Ammon's horn (tissue), 1 donor: ENCODE data around the gene RBM44.
"Not testable (repeated sequence)": the region's sequence is repeated elsewhere in the genome, so short reads cannot be mapped to it uniquely, and the experiment has no call there.

Source experiments
- DNase-seq: peaks from one replicate; pipeline ENCODE4 v3.0.0-alpha.2; 2016; ENCODE audit warnings: low spot score

The RBM44 gene

GRCh38 chr2:237782181-237782580, 16.4 kb upstream of the RBM44 start:
- DNase-seq, result no peak

- DNase-seq, result not testable (repeated sequence)
These were observed 14.9 kb upstream of the RBM44 start for GRCh38 chr2:237783678-237784077.

GRCh38 chr2:237786936-237787335, 11.6 kb upstream of the RBM44 start:
- no peak for DNase-seq

GRCh38 chr2:237790353-237790752, 8.2 kb upstream of the RBM44 start:
- no peak for DNase-seq

GRCh38 chr2:237791977-237792727, 6.4 kb upstream of the RBM44 start:
- no peak for DNase-seq

GRCh38 chr2:237797253-237797652, 1.3 kb upstream of the RBM44 start:
- DNase-seq, result no peak

GRCh38 chr2:237799060-237799428, 465 bp downstream of the RBM44 start:
- DNase-seq, result no peak

- DNase-seq, result no peak
These were observed 2.9 kb downstream of the RBM44 start for GRCh38 chr2:237801466-237801865.

GRCh38 chr2:237806334-237806733, 7.8 kb downstream of the RBM44 start:
- no peak for DNase-seq

- DNase-seq, result no peak
These were observed 17.1 kb downstream of the RBM44 start for GRCh38 chr2:237815637-237816036.

- DNase-seq, result no peak
These were observed 18.0 kb downstream of the RBM44 start for GRCh38 chr2:237816531-237816930.

- no peak for DNase-seq
These were observed 19.5 kb downstream of the RBM44 start for GRCh38 chr2:237818066-237818473.

- DNase-seq, result no peak
These were observed 20.7 kb downstream of the RBM44 start for GRCh38 chr2:237819231-237819630.

- DNase-seq, result no peak
These were observed 21.8 kb downstream of the RBM44 start for GRCh38 chr2:237820421-237820820.

- DNase-seq, result no peak
These were observed 25.0 kb downstream of the RBM44 start for GRCh38 chr2:237823544-237823943.

GRCh38 chr2:237824085-237824484, 25.5 kb downstream of the RBM44 start:
- DNase-seq, result no peak

- no peak for DNase-seq
These were observed 28.9 kb downstream of the RBM44 start for GRCh38 chr2:237827421-237827987.

GRCh38 chr2:237830522-237830921, 31.9 kb downstream of the RBM44 start:
- no peak for DNase-seq

GRCh38 chr2:237833546-237833945, 35.0 kb downstream of the RBM44 start:
- DNase-seq, result no peak

GRCh38 chr2:237835372-237835771, 36.8 kb downstream of the RBM44 start:
- no peak for DNase-seq

- no peak for DNase-seq
These were observed 42.5 kb downstream of the RBM44 start for GRCh38 chr2:237841051-237841450.

- not testable (repeated sequence) for DNase-seq
These were observed 50.4 kb downstream of the RBM44 start for GRCh38 chr2:237848940-237849339.

- DNase-seq, result no peak
These were observed 55.7 kb downstream of the RBM44 start for GRCh38 chr2:237854295-237854694.

GRCh38 chr2:237857791-237858190, 59.2 kb downstream of the RBM44 start:
- no peak for DNase-seq
